ENCODE measurements around the gene XIRP1.

DNA sequence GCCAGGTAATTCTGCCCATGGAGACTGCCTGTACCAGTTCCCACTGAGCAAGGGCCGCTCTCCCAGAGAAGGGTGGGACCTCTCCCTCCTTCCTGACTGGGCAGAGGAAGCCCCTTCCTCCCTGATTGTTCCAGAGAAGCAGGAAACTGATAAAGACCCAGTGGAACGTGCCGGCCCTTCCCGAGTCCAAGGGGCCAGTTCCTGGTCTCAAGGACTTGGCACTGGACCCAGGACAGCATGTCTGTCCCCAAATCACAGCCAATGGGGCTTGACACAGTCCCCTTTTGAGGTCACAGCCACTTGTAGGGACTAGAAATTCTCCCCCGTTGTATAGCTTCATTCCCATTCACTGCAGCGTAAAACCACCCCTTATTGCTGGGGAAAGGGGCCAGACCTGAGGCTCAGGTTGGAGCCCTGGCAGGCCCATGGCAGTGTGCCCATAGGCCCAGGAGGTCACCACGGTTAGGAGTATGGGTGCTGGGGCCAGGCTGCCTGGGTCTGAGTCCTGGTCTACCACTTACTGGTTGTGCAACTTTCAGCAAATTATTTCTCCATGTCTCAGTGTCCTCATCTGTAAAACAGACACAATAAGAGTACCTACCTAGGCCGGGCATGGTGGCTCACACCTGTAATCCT, 57.1 kb downstream of the XIRP1 start:
- no peak for TF ChIP-seq CTCF (conservative IDR thresholded peaks at IDR 0.05 in 1 of 2, IDR thresholded peaks at IDR 0.05 in 1 of 2; ENCODE audit: extremely low read depth in 1 of 2, insufficient read depth in 1 of 2, low read depth in 1 of 2, low read length in 2 of 2)
- TF ChIP-seq EZH2 (IDR thresholded peaks at IDR 0.05; ENCODE audit: borderline replicate concordance, low read length): no peak
